PC-3 (cell line): Measurements from ENCODE around the gene APOL4.

ENCODE experiments used
- CTCF ChIP-seq: fragments of 300-600 bp; sonication (generic); conservative IDR thresholded peaks from 2 replicates; pipeline ENCODE4 v1.5.1; 2017; ENCODE audit warnings: antibody characterized with exemption, low read depth, mild to moderate bottlenecking, low read length
- EZH2 ChIP-seq: fragments of 300-600 bp; sonication (generic); IDR thresholded peaks from one replicate; pipeline ENCODE4 v1.6.1; 2017; ENCODE audit warnings: antibody characterized with exemption, mild to moderate bottlenecking, low read length; ENCODE audit not compliant: unreplicated experiment

GRCh38 chr22:36192542-36192941 lies 9.1 kb downstream of the APOL4 start:
- TF ChIP-seq CTCF (no peak), EZH2 (no peak)
